Heart left ventricle (tissue), 16 donors: Measurements from ENCODE around the gene OXA1L. TPM values are rescaled to one million over a fixed set of nuclear protein-coding genes. Genes with fewer than 3 reads are reported as not detected.

ENCODE experiments used
- ATAC-seq, 4 donors: fragments of 200-7000 bp; cut with Tn5 transposase; one replicate each; pipeline ENCODE4 v1.9.1; 2020 to 2022; ENCODE audit warnings: moderate library complexity in 4 of 4, mild to moderate bottlenecking in 3 of 4, moderate number of reproducible peaks in 1 of 4
- DNase-seq, 5 donors: peaks; one replicate each; pipeline ENCODE4 v3.0.0-alpha.2; 2020
- H3K27ac ChIP-seq, 12 donors: fragments of 200-600 bp; sonication (generic) in 4 of 12; one replicate each; pipeline versions ENCODE4 v1.5.0 to v1.8.0; 2016 to 2022; ENCODE audit warnings: mild to moderate bottlenecking in 2 of 12
- H3K27me3 ChIP-seq, 9 donors: fragments of 200-600 bp; sonication (generic) in 2 of 9; one replicate each; pipeline versions ENCODE4 v1.5.1 to v1.8.0; 2016 to 2022; ENCODE audit warnings: mild to moderate bottlenecking in 3 of 9
- H3K36me3 ChIP-seq, 9 donors: fragments of 200-600 bp; sonication (generic) in 2 of 9; one replicate each; pipeline versions ENCODE4 v1.5.0 to v1.8.0; 2018 to 2022; ENCODE audit warnings: mild to moderate bottlenecking in 2 of 9
- H3K4me1 ChIP-seq, 12 donors: fragments of 200-600 bp; sonication (generic) in 4 of 12; one replicate each; pipeline versions ENCODE4 v1.5.0 to v1.8.0; 2016 to 2022; ENCODE audit warnings: mild to moderate bottlenecking in 3 of 12
- H3K4me3 ChIP-seq, 12 donors: fragments of 200-600 bp; sonication (generic) in 4 of 12; one replicate each; pipeline versions ENCODE4 v1.5.0 to v1.8.0; 2017 to 2022; ENCODE audit warnings: mild to moderate bottlenecking in 9 of 12, moderate library complexity in 4 of 12
- H3K9me3 ChIP-seq, 12 donors: fragments of 200-600 bp; sonication (generic) in 4 of 12; one replicate each; pipeline versions ENCODE4 v1.5.0 to v1.8.0; 2016 to 2022; ENCODE audit warnings: mild to moderate bottlenecking in 1 of 12
- CTCF ChIP-seq, 12 donors: fragments of 200-600 bp; sonication (generic) in 4 of 12; IDR thresholded peaks; one replicate each; pipeline versions ENCODE4 v1.5.0 to v1.8.0; 2018 to 2022; ENCODE audit warnings: antibody characterized with exemption in 12 of 12, mild to moderate bottlenecking in 5 of 12
- POLR2A ChIP-seq, 2 donors: fragments of 450-650 bp; IDR thresholded peaks; one replicate each; pipeline ENCODE4 v1.6.1; 2017; ENCODE audit warnings: antibody characterized with exemption in 2 of 2, mild to moderate bottlenecking in 2 of 2, moderate library complexity in 2 of 2
- WGBS, 4 donors: extraction: QIAGEN DNeasy Blood & Tissue Kit in 2 of 4; methylation state at CpG; one replicate each; pipeline versions ENCODE4 v1.1.5 to v1.1.7; 2013 to 2018; 5-methylcytosine and 5-hydroxymethylcytosine counted together
- intact Hi-C, 10 donors: fragments of 100-400 bp; cut with DNase I; formaldehyde crosslinking; loops; one replicate each; pipeline versions ENCODE4 v1.11.1 to v1.14.2; 2022
- polyA plus RNA-seq, 2 donors: library from polyadenylated mRNA; stranded (reverse); fragments of 200-250 nt; gene quantifications; one replicate each; pipeline ENCODE4 v1.2.3, GENCODE V29; 2013
- total RNA-seq, 9 donors: library from RNA; depleted of rRNA in 2 of 9; stranded (reverse); fragments of >200 nt in 2 of 9; fragmentation: NEBNext Ultra II Directional in 3 of 9; extraction: Animal tissue kit (Norgen Biotek cat#: 25700) in 3 of 9; gene quantifications; one replicate each; pipeline versions ENCODE4 v1.1.0 to v1.2.4, GENCODE V29; 2016 to 2023
- donor health status: ischemic (EF 13 %, LVEDD 7.1; RV severe dilation, severe dysfunction).
- donor health status: healthy with polysubstance abuse.
- donor health status: DM: no; HTN: yes; CAD: no.
- donor health status: DM: no; HTN: no; CAD: no.
- donor health status: ischemic (EF 25% LVEDD 6.9; RV normal size, moderate dysfunction).
- donor health status: ischemic (EF 25% LVEDD 5.7; RV mildly dilated, moderate dysfunction).
- donor health status: healthy.
- donor health status: DM: yes; HTN: yes; CAD: no.
- donor health status: ischemic (EF 35%, LVEDD 5.7; RV mildly dilated, moderate dysfunction).
- donor health status: nonischemic (EF 11% LVEDD 7.7; RV severe dilation, severe dysfunction).
- donor health status: DM: yes; HTN: yes; CAD: no.
- donor health status: PGD.
- donor health status: ischemic (EF 29% LVEDD 5.4; RV normal size, mild dysfunction).
- donor health status: nonischemic (EF 23%, LVEDD 6.1; RV moderate dilation, normal function).

The OXA1L gene
- total and polyA plus RNA-seq, 11 donors: 91.5 to 205 (median 143) TPM

GRCh38 chr14:22807432-22808087, 41.1 kb downstream of the OXA1L start:
- H3K4me3 ChIP-seq: no peak overlapping the region
- H3K9me3 ChIP-seq: no peaks in the 10 kb centered on the region
- H3K4me1 ChIP-seq: peaks cover 0 to 43% (median 0%) of the 10 kb centered on the region in 12 donors
- 80 to 87% (median 80%) methylated on average over 13 of the region's 13 CpGs for WGBS, 4 donors
- intact Hi-C loops: no loop called here
- DNase-seq (no peak), ATAC-seq (no peak)
- no peaks in the 10 kb centered on the region for H3K27me3 ChIP-seq
- no peak overlapping the region for H3K27ac ChIP-seq
- TF ChIP-seq CTCF (IDR thresholded peaks at IDR 0.05) (no peak), POLR2A (IDR thresholded peaks at IDR 0.05) (no peak)
- no peaks in the 10 kb centered on the region for H3K36me3 ChIP-seq

GRCh38 chr14:22808388-22809209, 42.1 kb downstream of the OXA1L start:
- no peaks in the 10 kb centered on the region for H3K9me3 ChIP-seq
- WGBS, 4 donors: 84 to 95% (median 90%) methylated on average over 5 of the region's 5 CpGs
- no peak for DNase-seq
- H3K4me3 ChIP-seq: peak overlapping the region in 1 of 12 donors; percentile 4
- no peak for ATAC-seq
- intact Hi-C loops: no loop called here
- no peak overlapping the region for H3K27ac ChIP-seq
- TF ChIP-seq CTCF (IDR thresholded peaks at IDR 0.05) (no peak), POLR2A (IDR thresholded peaks at IDR 0.05) (no peak)
- peaks cover 0 to 36% (median 0%) of the 10 kb centered on the region in 12 donors for H3K4me1 ChIP-seq
- H3K36me3 ChIP-seq: no peaks in the 10 kb centered on the region
- no peaks in the 10 kb centered on the region for H3K27me3 ChIP-seq

GRCh38 chr14:22811722-22812121, 45.2 kb downstream of the OXA1L start:
- TF ChIP-seq CTCF (IDR thresholded peaks at IDR 0.05) (no peak), POLR2A (IDR thresholded peaks at IDR 0.05) (no peak)
- WGBS, 4 donors: 33 to 61% (median 57%) methylated on average over 2 of the region's 2 CpGs
- intact Hi-C loops: loop anchor here in 3 of 10 donors (10.0 kb wide), 2 partner anchors 157 to 257 kb away; no protein-coding TSS in a partner anchor
- ATAC-seq (no peak), DNase-seq (no peak)
- peak overlapping the region in 1 of 12 donors; percentile 69 for H3K27ac ChIP-seq
- peaks cover 0 to 36% (median 0%) of the 10 kb centered on the region in 12 donors for H3K4me1 ChIP-seq
- H3K27me3 ChIP-seq: no peaks in the 10 kb centered on the region
- no peaks in the 10 kb centered on the region for H3K36me3 ChIP-seq
- peak overlapping the region in 1 of 12 donors; percentile 38 for H3K4me3 ChIP-seq
- no peaks in the 10 kb centered on the region for H3K9me3 ChIP-seq

- Histone ChIP-seq H3K36me3 (no peaks in the 10 kb centered on the region), H3K4me3 (peak overlapping the region in 1 of 12 donors; percentile 38), H3K4me1 (peaks cover 0 to 44% (median under 1%) of the 10 kb centered on the region in 12 donors), H3K27ac (peak overlapping the region in 1 of 12 donors; percentile 69), H3K27me3 (no peaks in the 10 kb centered on the region), H3K9me3 (no peaks in the 10 kb centered on the region)
- ATAC-seq (no peak), DNase-seq (no peak)
- 79 to 94% (median 88%) methylated on average over 4 of the region's 4 CpGs for WGBS, 4 donors
- intact Hi-C loops: loop anchor here in 3 of 10 donors (10.0 kb wide), 2 partner anchors 158 to 258 kb away; no protein-coding TSS in a partner anchor
- TF ChIP-seq POLR2A (IDR thresholded peaks at IDR 0.05): no peak
- no peak for TF ChIP-seq CTCF (IDR thresholded peaks at IDR 0.05)
These were observed 46.3 kb downstream of the OXA1L start for GRCh38 chr14:22812744-22813143.
